Measurements from ENCODE around the gene ILK.

Gene ILK

GRCh38 chr11:6658647-6659046 lies 55.1 kb downstream of the ILK start:
- no peak overlapping the region for H2BK120ac ChIP-seq (ENCODE audit: low read depth, low read length)
- H3K4me3 ChIP-seq (ENCODE audit: low read length), result no peak overlapping the region
- no peak overlapping the region for H3K4ac ChIP-seq (ENCODE audit: low read depth, low read length)
- H4K5ac ChIP-seq (ENCODE audit: low read length), result no peak overlapping the region
- peaks cover 5% of the 10 kb centered on the region for H3K4me1 ChIP-seq (ENCODE audit: control insufficient read depth, low read depth, low read length)
- H3K18ac ChIP-seq (ENCODE audit: low read length), result no peak overlapping the region
- no peaks in the 10 kb centered on the region for H3K79me1 ChIP-seq (ENCODE audit: low read length)
- H3K4me2 ChIP-seq (ENCODE audit: low read length), result no peak overlapping the region
- no peak for DNase-seq
- no peaks in the 10 kb centered on the region for H3K36me3 ChIP-seq (ENCODE audit: control insufficient read depth, insufficient read depth, low read length)
- H3K9ac ChIP-seq (ENCODE audit: low read length), result no peak overlapping the region
- no peak overlapping the region for H3K56ac ChIP-seq (ENCODE audit: low read length)
- no peak overlapping the region for H4K8ac ChIP-seq (ENCODE audit: low read depth, low read length)
- H3K27ac ChIP-seq (ENCODE audit: low read depth, low read length), result no peak overlapping the region
- H3K23ac ChIP-seq (ENCODE audit: low read length), result no peak overlapping the region
- H2BK15ac ChIP-seq (replicated peaks; ENCODE audit: low read depth), result no peak overlapping the region
- H3K27me3 ChIP-seq (ENCODE audit: insufficient read depth, low read length, poor library complexity), result peaks cover 6% of the 10 kb centered on the region
- H3K79me2 ChIP-seq (ENCODE audit: control insufficient read depth, insufficient read depth, low read length), result no peaks in the 10 kb centered on the region
- H2AK5ac ChIP-seq (ENCODE audit: low read length), result no peak overlapping the region
- H2BK5ac ChIP-seq (ENCODE audit: low read length), result no peak overlapping the region

Measured in mesendoderm (in vitro differentiated cells).